Hepatocyte (in vitro differentiated cells): Measurements from ENCODE around the gene DIS3L. TPM values are rescaled to one million over a fixed set of nuclear protein-coding genes. Genes with fewer than 3 reads are reported as not detected.

Experiments used
- DNase-seq: peaks from one replicate; pipeline ENCODE4 v3.0.0-alpha.2; 2016; ENCODE audit warnings: low spot score
- H2AFZ ChIP-seq: fragments of 200-600 bp; sonication (generic); 2 replicates; pipeline ENCODE4 v1.6.0; 2016; ENCODE audit warnings: antibody characterized with exemption, mild to moderate bottlenecking
- H3K27ac ChIP-seq: fragments of 200-600 bp; sonication (generic); 2 replicates; pipeline ENCODE4 v1.5.1; 2016; ENCODE audit warnings: mild to moderate bottlenecking
- H3K27me3 ChIP-seq: fragments of 200-600 bp; sonication (generic); 2 replicates; pipeline ENCODE4 v1.6.1; 2016
- H3K36me3 ChIP-seq: fragments of 200-600 bp; sonication (generic); replicated peaks from 2 replicates; pipeline ENCODE4 v1.5.1; 2016; ENCODE audit warnings: low read depth; ENCODE audit not compliant: insufficient read depth
- H3K4me1 ChIP-seq: fragments of 200-600 bp; sonication (generic); 2 replicates; pipeline ENCODE4 v1.5.1; 2016; ENCODE audit warnings: mild to moderate bottlenecking, moderate library complexity; ENCODE audit not compliant: insufficient read depth
- H3K4me2 ChIP-seq: fragments of 200-600 bp; sonication (generic); 2 replicates; pipeline ENCODE4 v1.6.0; 2016
- H3K4me3 ChIP-seq: fragments of 200-600 bp; sonication (generic); 2 replicates; pipeline ENCODE4 v1.5.1; 2016; ENCODE audit warnings: mild to moderate bottlenecking
- H3K79me2 ChIP-seq: fragments of 200-600 bp; sonication (generic); 2 replicates; pipeline ENCODE4 v1.6.0; 2017; ENCODE audit warnings: mild to moderate bottlenecking
- H3K9me2 ChIP-seq: fragments of 200-600 bp; sonication (generic); replicated peaks from 2 replicates; pipeline ENCODE4 v1.6.0; 2017; ENCODE audit warnings: mild to moderate bottlenecking; ENCODE audit not compliant: insufficient read depth
- H3K9me3 ChIP-seq: fragments of 200-600 bp; sonication (generic); 2 replicates; pipeline ENCODE4 v1.5.1; 2016; ENCODE audit warnings: low read depth, mild to moderate bottlenecking
- H4K20me1 ChIP-seq: fragments of 200-600 bp; sonication (generic); 2 replicates; pipeline ENCODE4 v1.6.0; 2016; ENCODE audit warnings: mild to moderate bottlenecking; ENCODE audit not compliant: insufficient read depth, poor library complexity, severe bottlenecking
- CTCF ChIP-seq: fragments of 200-600 bp; sonication (generic); IDR thresholded peaks from 2 replicates; pipeline ENCODE4 v1.5.1; 2016; ENCODE audit warnings: antibody characterized with exemption, mild to moderate bottlenecking; ENCODE audit not compliant: poor library complexity
- EZH2 ChIP-seq: fragments of 200-600 bp; sonication (generic); IDR thresholded peaks from 2 replicates; pipeline ENCODE4 v1.6.1; 2016; ENCODE audit warnings: antibody characterized with exemption, mild to moderate bottlenecking, borderline replicate concordance
- EZH2phosphoT487 ChIP-seq: fragments of 200-600 bp; sonication (generic); IDR thresholded peaks from one replicate; pipeline ENCODE4 v1.6.1; 2018; ENCODE audit warnings: antibody characterized with exemption, mild to moderate bottlenecking, low read depth, moderate library complexity; ENCODE audit not compliant: unreplicated experiment, severe bottlenecking
- WGBS: methylation state at CpG from one replicate; pipeline ENCODE4 v1.1.6; 2016; ENCODE audit warnings: low lambda C conversion rate; ENCODE audit errors: missing lambda C conversion rate; 5-methylcytosine and 5-hydroxymethylcytosine counted together
- polyA plus RNA-seq: library from polyadenylated mRNA; unstranded; fragments of >200 nt; fragmentation: Nextera tagmentation; extraction: Ambion mirVana; gene quantifications from 2 replicates; pipeline ENCODE4 v1.2.1, GENCODE V29; 2016
- total RNA-seq: library from RNA; depleted of rRNA; stranded (reverse); fragments of >200 nt; gene quantifications from 2 replicates; pipeline ENCODE4 v1.2.3, GENCODE V29; 2014

DIS3L gene
- total and polyA plus RNA-seq, 2 experiments from 2014 or later: 18.6 to 34.4 TPM

GRCh38 chr15:66306381-66306780, 13.0 kb downstream of the DIS3L start:
- no peak overlapping the region for H3K27ac ChIP-seq
- H3K9me2 ChIP-seq: no peaks in the 10 kb centered on the region
- H4K20me1 ChIP-seq: no peaks in the 10 kb centered on the region
- no peaks in the 10 kb centered on the region for H3K79me2 ChIP-seq
- TF ChIP-seq EZH2 (no peak), CTCF (no peak), EZH2phosphoT487 (no peak)
- DNase-seq: no peak
- H3K4me2 ChIP-seq: no peak overlapping the region
- H3K4me3 ChIP-seq: no peak overlapping the region
- H3K36me3 ChIP-seq: no peaks in the 10 kb centered on the region
- WGBS: 86% methylated on average over 3 of the region's 3 CpGs
- no peaks in the 10 kb centered on the region for H3K9me3 ChIP-seq
- H3K4me1 ChIP-seq: no peaks in the 10 kb centered on the region
- H3K27me3 ChIP-seq: no peaks in the 10 kb centered on the region
- no peak overlapping the region for H2AFZ ChIP-seq

GRCh38 chr15:66308531-66308930, 15.2 kb downstream of the DIS3L start:
- Histone ChIP-seq H3K27me3 (no peaks in the 10 kb centered on the region), H4K20me1 (no peaks in the 10 kb centered on the region), H3K79me2 (no peaks in the 10 kb centered on the region), H2AFZ (no peak overlapping the region), H3K36me3 (no peaks in the 10 kb centered on the region), H3K4me1 (no peaks in the 10 kb centered on the region), H3K27ac (no peak overlapping the region), H3K9me3 (no peaks in the 10 kb centered on the region), H3K4me2 (no peak overlapping the region), H3K9me2 (no peaks in the 10 kb centered on the region), H3K4me3 (no peak overlapping the region)
- TF ChIP-seq CTCF (no peak), EZH2phosphoT487 (no peak), EZH2 (no peak)
- DNase-seq: no peak
- 96% methylated on average over 3 of the region's 3 CpGs for WGBS

GRCh38 chr15:66309828-66310227, 16.5 kb downstream of the DIS3L start:
- 85% methylated on average over 3 of the region's 3 CpGs for WGBS
- Histone ChIP-seq H3K4me3 (no peak overlapping the region), H3K4me2 (no peak overlapping the region), H3K9me2 (no peaks in the 10 kb centered on the region), H3K4me1 (no peaks in the 10 kb centered on the region), H3K79me2 (no peaks in the 10 kb centered on the region), H3K9me3 (no peaks in the 10 kb centered on the region), H3K27ac (no peak overlapping the region), H4K20me1 (no peaks in the 10 kb centered on the region), H2AFZ (no peak overlapping the region), H3K36me3 (no peaks in the 10 kb centered on the region), H3K27me3 (no peaks in the 10 kb centered on the region)
- no peak for DNase-seq
- no peak for TF ChIP-seq EZH2
- no peak for TF ChIP-seq CTCF
- TF ChIP-seq EZH2phosphoT487: no peak

- Histone ChIP-seq H3K36me3 (no peaks in the 10 kb centered on the region), H3K79me2 (no peaks in the 10 kb centered on the region), H3K4me2 (no peak overlapping the region), H3K9me3 (no peaks in the 10 kb centered on the region), H3K9me2 (no peaks in the 10 kb centered on the region), H3K4me1 (no peaks in the 10 kb centered on the region), H2AFZ (no peak overlapping the region), H3K27ac (no peak overlapping the region), H3K27me3 (no peaks in the 10 kb centered on the region), H3K4me3 (no peak overlapping the region), H4K20me1 (no peaks in the 10 kb centered on the region)
- 91% methylated on average over 2 of the region's 2 CpGs for WGBS
- TF ChIP-seq EZH2phosphoT487 (no peak), EZH2 (no peak), CTCF (no peak)
- no peak for DNase-seq
These were observed 17.4 kb downstream of the DIS3L start for GRCh38 chr15:66310786-66311185.
